Activated CD4-positive, alpha-beta T cell treated with anti-CD3 and anti-CD28 coated beads, Interleukin-2, Interleukin-6, amounts not matched to agents 100 ng/mL and 50 ng/mL, durations not matched to agents 16 hours and 8 hours (primary cell): ENCODE measurements around the gene CCR5AS.
A peak's percentile ranks its signal among the peaks of the same experiment; 100 is the strongest.
"Not testable (repeated sequence)": the region's sequence is repeated elsewhere in the genome, so short reads cannot be mapped to it uniquely, and the experiment has no call there.

Source experiments
- DNase-seq: peaks from one replicate; pipeline ENCODE4 v3.0.0-alpha.2; 2020

The CCR5AS gene

DNA sequence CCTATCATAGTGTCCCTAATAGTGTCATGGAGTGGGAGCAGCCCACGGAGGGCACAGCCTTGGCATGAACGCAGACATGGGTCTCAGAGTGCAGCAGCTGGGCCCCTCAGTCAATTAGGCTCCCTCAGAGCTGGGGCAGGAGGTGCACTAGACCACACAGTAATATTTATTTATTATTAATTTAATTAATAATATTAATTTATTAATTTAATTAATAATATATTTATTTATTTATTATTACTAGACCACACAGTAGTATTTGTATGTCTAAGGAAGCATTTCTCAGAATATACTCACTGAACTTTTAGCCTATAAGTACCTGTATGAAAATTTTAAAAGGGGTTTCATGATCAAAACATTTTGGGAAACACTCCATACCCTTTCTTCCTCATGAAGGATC is 5.3 kb downstream of the CCR5AS start:
- no peak for DNase-seq

DNA sequence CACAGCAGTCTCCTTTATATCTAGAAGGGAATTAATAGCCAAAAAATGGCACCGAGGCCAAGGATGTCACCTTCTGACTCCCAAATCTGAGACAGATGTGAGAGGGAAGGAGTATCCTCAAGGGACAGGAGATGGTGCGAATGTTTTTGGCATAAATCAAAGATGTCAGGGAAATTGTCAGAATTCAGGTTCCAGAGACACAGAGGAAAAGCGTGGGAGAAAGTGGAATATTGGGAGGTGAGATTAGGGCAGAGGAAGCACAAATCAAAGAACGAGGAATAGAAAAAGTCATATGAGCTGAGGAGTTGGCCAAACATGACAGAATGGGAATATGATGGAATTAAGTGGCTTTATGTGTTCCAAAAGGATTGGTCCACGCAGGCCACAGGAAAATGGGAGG is 6.0 kb downstream of the CCR5AS start:
- no peak for DNase-seq

DNA sequence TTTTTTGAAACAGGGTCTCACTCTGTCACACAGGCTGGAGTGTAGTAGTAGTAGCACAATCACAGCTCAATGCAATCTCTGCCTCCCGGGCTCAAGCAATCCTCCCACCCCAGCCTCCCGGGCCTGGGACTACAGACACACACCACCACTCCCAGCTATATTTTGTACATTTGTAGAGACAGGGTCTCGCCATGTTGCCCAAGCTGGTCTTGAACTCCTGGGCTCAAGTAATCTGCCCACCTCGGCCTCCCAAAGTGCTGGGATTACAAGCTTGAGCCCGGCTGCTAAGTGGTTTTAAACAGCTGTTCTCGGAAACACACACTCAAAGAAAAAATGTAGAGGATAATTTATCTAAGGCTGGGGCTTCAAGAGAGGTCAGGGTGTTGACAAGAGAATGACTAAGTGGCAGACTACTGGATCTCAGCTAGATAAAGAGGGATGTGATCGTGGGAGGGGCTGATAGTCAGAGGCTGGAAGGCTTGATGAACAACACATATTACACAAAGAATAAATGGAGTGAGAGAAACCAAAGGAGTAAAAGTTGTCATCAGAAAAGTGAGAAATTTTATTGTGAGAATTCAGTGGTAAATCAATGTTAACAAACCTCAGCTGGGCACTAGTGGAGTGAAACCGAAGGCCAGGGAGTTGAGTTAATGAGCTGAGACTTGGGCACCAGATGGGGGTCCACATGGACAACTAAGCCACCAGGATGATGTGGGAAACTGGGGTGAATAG is 6.7 kb downstream of the CCR5AS start:
- DNase-seq: no peak

DNA sequence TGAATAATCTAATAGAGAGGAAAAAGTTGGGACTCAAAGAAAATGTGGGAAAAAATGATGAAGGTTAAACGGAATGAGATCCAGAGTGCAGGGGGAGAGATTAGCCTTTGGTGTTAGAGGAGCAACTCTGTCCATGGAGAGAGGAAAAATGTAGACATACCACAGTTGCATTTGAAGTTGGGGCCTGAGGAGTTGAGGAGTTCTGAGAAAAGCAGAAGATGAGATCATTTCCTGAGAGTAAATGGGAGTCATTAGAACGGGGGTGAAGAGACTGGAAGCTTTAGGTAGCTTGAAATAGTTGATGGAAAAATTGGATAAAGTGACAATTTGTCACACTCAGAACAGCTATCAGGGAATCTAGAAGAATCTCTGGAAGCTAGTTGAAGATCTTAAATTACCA is 7.3 kb downstream of the CCR5AS start:
- no peak for DNase-seq

DNA sequence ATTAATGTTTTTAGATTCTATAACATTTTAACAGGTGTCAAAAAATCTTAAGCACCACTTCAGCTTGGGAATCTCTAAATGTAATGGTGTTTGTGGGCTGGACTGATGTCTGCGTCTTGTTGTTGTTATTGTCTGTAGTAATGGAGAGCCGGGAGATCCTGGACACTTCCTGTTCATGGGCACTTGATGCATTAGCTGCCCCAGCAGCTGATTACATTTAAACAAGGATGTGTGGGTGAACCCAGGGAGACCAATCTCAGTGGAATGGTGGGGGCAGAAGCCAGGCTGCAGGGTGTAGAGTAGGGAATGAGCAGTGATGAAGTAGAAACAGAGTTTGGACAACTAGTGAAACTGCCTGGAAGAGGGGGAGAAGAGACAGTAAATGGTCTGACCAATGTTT is 7.8 kb downstream of the CCR5AS start:
- no peak for DNase-seq

DNA sequence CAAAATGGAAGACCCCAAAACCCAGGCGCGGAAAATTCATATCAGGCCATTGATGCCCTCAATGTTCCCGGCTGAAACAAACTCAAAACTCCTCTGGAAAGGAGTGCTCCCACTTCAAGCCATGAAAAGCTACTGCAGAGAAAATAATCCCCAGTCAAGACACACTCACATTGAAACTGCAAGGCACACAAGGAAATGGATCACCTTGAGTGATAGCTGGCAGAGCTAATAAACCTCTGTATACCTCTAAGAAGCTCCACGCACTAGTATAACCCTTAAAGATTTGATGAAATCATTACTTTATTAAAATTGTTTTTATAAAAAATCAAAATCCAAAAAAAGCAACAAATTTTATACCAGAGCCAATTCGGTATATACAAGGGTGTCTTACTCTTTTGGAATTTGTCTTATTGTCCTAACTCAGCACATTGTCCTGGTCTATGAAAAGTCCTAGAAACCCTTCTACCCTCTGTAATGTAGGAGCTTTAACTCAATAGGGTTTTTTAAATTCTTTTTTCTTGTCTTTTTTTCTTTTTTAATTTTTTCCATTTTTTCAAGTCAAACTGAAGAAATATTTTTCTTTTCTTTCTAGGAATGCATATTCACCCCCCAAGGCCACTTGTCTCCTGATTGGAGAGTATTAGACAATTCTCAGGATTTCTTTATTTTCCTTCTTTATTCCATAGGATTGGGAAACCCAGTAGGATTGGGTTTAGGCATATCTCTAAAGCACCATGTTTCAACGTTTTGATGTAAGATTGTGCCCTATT is 8.5 kb downstream of the CCR5AS start:
- no peak for DNase-seq

DNA sequence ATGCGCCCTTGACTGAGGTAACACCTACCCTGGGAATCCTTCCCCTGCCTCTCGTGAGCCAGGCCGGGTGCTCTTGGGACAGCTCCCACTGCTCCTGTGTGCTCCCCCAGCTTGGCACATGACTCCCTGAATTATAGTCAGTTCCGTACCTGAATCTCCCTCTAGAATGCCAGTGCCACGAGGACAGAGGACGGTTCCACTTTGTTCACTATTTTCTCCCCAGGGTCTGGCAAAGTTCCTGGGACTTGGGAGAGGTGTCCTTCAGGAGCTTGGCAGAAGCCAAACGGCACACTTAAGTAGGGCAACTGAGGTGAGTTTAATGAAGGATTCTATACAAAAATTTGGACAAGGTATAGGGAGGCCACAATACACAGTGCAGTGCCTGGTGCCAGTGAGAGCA is 9.8 kb downstream of the CCR5AS start:
- no peak for DNase-seq

DNA sequence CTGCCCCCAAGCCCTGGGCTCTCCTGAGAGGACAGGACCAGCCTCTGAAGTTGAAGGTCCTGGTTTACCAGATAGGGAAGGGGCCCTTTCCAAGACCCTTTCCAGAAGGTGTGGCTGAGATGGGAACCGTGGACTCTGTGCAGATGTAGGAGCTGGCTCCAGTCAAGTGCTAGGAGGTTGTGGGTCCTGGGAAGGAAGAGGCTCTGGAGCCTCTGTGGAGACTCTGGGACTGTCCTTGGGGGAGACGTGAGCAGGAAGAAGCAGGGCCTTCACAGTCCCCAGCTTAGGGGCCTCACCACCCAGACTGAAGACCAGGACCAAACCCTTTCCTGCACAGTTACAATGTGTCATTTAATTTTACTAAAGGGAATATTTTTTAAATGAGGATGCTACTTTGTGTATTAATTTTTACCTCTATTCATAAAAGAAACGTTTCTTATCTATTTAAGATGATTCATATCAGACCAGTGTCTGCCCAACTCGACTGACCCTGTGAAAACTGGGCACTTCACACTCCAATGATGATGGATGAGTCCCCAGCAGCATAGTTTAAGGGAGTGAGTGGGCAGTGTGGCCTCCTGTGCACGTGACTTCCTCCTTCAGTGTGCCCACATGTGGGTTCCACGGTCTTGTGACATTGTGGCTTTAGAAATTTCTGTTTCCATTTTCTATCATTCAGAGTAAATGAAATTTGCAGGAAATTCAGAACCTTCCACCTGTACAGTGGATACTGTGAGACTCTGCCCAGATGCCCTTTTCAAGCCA is 10.9 kb downstream of the CCR5AS start:
- DNase-seq: no peak

DNA sequence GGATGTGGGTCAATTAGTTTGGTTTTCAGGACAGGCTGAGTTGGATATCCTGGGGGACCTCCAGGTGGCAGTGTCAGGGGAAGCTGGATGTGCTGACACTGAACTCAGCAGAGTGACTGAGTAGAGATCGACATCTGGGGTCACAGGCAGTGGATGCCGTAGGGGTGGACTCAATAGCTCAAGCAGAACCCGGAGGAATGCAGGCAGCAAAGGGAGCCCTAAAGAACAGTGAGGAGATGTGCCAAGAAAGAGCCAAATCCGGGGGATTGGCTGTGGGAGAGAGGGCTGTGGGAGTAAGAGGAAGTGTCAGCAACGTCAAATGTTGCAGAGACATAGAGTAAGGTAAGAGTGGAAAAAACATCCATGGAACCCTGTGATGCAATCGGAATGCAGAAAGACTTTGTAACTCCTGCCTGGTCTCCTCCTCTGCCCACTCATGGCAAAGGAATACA is 11.6 kb downstream of the CCR5AS start:
- DNase-seq: no peak

DNA sequence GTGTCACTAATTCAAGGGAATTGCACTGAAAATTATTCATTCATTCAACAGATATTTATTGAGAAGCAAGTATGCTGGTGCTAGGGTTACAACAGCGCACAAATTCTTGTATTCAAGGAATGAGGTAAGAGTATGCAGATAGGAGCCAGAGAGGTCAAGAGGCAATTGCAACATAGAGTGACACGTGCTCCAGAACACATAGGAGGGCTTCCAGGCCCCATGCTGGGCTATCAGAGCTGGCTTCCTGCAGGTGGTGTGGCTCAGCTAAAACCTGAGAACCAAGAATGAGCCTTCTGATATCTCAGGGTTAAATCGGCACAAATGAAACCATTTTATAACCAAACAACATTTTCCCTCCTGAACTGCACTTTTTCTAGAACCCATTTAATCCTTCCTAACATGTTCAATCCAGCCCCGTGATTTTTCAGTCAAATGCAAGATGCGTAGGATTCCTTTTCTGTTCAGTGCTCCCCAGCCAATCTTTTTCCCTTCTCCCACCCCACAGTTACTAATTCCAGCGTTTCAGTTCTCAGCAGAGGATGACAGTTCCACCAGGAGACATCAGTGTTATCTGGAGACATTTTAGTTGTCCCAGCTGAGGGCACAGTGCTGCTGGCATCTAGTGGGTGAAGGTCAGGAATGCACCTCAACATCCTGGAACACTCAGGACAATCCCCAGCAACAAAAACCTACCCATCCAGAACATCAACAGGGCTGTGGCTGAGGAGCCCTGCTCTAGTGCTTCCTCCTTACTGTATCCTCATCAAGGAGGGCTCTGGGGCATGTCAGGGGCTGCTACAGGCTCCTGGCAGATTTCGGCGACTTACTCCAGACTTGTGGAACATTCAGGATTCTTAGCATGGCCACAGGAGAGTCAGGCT is 13.1 kb downstream of the CCR5AS start:
- no peak for DNase-seq

DNA sequence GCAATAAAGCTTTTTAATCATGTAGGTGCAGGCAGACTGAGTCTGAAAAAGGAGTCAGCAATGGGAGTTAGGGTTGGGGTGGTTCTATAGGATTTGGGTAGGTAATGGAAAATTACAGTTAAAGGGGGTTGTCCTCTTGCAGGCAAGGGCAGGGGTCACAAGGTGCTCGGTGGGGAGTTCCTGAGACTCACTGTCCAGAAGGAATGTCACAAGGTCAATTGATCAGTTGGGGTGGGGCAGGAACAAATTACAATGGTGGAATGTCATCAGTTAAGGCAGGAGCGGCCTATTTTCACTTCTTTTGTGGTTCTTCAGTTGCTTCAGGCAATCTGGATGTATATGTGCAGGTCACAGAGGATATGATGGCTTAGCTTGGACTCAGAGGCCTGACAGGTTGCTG is 13.9 kb downstream of the CCR5AS start:
- no peak for DNase-seq

DNA sequence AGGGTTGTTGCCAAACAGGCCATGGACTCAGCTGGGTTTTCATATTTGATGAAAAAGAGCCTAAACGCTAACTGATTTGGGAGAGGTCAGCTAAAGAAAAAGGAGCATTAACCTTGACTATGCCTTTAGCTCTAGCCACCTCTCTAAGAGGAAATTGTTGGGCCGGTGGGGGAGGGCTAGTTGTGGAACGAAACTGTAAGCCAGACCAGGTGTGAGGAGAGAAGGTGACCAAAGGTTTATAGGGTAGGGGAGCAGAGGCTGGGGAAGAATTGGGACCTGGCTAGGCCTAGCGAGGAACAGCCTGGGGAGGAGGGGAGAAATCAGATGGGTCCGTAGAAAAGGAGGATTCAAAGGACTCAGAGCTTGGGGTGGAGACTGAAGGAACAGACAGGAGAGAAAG is 15.3 kb downstream of the CCR5AS start:
- not testable (repeated sequence) for DNase-seq

DNA sequence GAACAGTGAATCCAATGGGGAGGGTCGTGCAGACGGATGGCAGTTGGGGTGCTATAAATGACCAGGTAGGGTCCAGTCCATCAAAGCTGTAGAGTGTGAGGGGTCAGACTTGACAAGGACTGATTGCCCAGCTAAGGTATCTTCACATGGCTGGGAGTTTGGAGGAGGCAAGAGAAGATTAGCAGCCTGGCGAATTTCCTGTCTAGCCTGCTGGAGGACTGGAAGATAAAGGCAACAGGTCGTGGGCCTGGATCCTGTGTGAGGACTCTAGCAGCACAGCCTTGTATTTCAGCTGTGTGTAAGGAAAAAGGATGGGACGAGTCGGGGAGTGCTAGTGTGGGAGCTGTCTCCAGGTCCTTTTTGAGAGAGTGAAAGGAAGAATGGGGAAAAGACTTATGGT is 17.6 kb downstream of the CCR5AS start:
- DNase-seq: no peak

DNA sequence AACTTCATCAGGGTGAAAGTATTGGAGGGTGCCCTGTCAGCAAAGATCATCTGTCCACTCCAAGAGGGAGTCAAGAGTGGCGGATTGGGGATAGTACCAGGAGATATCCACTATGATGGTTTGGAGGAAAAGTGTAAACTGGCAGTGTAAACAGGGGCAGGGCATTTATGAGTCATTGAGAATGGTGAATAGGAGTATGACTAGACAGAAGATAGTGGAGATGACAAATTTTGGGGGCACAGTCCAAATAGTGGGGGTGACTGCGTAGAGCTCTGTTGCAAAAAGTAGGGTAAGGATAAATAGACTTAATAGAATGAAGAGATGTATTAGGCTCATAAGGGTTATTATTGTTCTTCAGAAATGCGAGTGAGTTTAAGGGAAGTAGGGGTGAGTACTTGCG is 18.0 kb downstream of the CCR5AS start:
- DNase-seq: not testable (repeated sequence)

DNA sequence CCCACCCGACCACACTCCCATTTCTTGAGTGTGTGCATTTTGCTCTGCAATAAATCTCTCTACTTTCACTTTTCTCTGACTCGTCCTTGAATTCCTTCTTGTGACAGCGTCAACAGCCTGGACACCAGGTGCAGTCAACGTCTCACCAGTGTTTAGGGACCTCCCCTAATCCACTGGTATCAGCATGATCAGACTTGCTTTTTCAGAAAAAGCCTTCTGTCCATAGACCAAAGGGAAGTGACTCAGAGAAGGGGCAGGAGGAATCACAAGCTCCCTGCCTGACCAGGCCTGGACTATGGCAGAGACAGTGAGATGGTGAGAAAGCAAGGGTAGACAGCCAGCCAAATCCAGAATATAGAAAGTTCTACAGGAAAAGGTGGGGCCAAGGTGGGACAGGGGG is 20.7 kb downstream of the CCR5AS start:
- DNase-seq: no peak

DNA sequence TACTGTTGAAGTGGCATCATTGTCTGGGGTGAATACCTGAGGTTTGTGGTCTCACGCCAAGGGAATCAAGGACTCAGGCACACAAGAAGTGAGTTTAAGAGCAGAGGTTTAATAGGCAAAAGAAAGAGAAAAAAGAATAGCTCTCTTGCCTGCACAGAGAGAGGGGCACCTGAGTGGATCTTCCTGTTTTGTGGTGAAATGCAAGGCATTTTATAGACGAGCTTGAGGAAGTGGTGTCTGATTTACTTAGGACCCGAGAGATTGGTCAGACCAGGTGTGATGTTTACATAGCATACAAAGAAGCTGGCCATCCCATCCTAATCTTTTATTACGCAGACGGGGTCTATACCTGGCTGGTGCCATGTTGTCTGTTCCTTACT is 22.9 kb downstream of the CCR5AS start:
- DNase-seq: no peak

DNA sequence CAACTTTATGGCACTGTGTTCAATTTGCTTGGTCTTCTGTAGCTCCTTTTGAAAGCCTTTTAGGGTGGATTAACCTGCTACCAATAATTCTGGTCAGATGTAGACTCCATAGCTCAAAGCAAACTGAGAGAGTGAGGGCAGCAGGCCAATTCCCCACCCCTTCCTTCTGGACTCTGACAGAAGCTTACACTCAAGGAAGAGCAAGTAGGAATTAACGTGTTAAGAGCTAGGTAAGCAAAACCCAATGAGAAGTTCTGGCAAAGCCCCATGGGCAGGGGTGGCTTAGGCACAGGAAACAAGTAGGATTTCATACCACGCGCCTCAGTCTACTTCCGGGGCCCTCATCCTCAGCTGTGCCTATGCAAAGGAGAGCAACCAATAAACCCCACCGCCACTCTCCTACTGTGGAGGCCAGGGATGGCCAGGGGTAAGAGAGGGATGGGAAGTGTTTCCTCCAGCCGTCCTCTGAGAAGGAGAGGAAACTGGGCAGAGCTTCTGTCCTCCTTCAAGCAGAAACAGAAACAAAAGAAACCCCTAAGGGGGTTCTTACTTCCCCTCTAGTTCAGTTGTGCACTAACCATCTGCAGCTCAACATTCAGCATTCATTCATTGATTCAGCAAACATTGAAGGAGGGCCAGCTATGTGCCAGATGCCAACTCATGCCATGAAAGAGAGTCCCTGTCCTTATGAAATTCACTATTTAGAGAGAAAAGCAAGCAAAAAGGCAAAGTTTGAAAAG is 23.5 kb downstream of the CCR5AS start:
- DNase-seq: no peak

DNA sequence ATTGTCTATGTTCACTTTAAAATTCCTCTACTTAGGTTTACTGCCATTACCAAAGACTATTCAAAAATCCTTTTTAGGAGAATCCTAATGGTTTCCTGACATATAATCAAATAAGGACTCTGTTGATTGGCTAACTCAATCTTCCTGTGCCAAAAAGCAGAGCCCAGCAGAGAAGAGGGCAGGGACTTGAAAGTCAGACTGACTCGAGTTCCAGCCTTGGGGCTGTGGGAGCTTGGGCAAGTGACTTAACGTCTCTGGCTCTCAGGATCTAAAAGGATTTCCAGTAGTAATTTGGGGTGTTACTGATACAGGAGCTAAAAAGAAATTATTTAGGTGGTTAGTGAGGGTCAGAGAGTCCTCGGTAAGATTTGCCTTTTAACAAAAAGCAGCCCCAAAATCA is 25.2 kb downstream of the CCR5AS start:
- no peak for DNase-seq

DNA sequence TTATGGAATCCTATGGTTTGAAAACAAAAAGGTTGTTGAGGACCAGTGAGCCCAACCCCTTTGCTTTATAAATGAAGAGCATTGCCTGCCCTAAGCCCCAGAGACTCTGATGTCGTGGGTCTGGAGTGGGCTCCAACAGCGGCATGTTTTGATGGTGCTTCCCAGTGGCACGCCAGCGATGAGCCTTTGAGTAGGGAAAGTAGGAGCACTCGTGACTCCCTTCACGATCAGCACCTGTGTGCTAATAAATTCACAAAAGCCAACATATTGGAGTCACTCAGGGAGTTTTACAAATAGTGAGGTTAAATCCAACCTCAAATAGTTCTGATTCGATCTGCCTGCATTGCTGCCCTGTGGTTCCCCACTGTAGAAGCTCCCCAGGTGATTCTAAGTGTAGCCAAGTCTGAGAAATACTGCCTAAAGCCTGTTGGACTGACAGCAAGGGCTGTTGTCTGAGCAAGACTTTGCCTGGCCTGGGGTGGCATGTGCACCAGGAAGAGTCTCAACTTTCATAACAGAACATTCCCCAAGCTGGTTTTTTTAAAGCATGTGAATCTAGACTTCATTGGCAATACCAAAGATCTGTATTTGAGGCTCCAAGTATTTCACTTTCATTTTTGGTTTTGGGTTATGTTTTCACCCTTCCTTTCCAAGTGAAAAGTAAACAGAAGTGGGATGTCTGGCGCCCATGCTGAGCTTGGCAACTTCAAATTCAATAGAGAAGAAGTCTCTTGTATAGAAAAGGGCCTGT is 26.2 kb downstream of the CCR5AS start:
- DNase-seq: no peak

DNA sequence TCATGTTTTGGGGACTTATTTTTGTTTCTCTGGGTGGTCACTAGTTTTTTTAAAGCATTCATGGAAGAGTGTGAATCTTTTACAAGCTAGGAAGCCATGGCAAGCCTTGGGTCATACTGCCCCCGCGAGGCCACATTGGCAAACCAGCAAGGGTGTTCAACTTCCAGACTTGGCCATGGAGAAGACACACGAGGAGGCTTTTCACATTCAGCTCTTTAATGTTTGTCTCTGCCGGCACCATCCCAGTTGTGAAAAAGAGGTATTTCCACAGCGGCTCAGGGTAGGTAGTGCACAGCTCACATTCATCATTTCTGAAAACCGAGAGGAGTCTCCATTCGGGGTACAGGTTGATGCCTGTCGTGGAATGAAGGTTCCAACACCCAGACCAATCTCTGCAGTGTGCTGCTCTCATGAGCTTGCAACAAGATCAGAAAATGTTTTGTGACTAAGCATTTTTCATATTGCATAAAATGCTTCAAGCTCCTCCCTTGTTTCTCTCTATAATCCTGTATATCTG is 28.4 kb downstream of the CCR5AS start:
- DNase-seq: peak; percentile 80

DNA sequence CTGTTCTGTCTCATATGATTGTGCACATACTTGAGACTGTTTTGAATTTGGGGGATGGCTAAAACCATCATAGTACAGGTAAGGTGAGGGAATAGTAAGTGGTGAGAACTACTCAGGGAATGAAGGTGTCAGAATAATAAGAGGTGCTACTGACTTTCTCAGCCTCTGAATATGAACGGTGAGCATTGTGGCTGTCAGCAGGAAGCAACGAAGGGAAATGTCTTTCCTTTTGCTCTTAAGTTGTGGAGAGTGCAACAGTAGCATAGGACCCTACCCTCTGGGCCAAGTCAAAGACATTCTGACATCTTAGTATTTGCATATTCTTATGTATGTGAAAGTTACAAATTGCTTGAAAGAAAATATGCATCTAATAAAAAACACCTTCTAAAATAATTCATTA is 31.1 kb downstream of the CCR5AS start:
- DNase-seq: no peak
